ENCODE results near the gene PAXX. TPM values are rescaled to one million over a fixed set of nuclear protein-coding genes. Genes with fewer than 3 reads are reported as not detected.

PAXX gene, protein sequence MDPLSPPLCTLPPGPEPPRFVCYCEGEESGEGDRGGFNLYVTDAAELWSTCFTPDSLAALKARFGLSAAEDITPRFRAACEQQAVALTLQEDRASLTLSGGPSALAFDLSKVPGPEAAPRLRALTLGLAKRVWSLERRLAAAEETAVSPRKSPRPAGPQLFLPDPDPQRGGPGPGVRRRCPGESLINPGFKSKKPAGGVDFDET
- 10.0 and 11.5 TPM in 2 replicates for total RNA-seq

DNA sequence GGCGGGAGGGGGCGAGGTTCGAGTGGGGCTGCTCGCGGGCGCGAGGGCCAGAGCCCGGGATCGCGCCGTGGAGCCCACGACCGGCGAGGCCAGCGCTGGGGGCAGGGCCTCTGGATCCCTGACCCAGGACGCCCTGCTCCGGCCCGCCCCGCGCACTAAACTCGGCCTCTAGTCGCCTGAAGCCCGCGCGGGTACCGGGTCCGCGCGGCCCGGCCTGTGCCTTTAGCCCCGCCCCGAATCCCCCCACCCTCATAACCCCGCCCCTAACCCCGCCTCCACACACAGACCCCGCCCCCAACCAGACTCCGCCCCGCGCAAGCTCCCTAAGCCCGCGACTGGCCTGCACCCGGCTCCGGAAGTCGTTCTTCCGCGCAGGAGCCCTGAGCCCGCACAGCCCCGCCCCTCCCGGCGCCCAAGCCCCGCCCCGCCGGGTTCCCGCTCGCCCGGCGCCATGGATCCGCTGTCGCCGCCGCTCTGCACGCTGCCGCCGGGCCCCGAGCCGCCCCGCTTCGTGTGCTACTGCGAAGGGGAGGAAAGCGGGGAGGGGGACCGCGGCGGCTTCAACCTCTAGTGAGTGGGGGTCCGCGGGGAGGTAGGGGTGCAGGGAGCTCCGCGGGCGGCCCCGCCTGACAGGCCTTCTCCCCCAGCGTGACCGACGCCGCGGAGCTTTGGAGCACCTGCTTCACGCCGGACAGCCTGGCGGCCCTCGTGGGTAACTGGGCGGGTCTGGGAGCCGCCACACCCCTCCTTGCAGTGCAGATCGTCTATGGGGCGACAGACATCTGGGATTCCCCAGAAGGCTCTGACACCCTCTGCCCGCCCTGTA is at the start of gene PAXX:
TSS of gene PAXX (plus strand) at position 430 of the 826 bp plus-strand sequence. CDS start at position 452, 22 bp downstream.
- DNase-seq (ENCODE audit: low read depth) (peak; percentile 66), FAIRE-seq (no peak)
- H3K27me3 ChIP-seq (ENCODE audit: control insufficient read depth, insufficient read depth, low read length): no peaks in the 10 kb centered on the region
- H3K4me3 ChIP-seq (ENCODE audit: low read depth, low read length): peak within 1 kb of the TSS; percentile 62
- peaks cover 2% of the 10 kb centered on the region for H3K36me3 ChIP-seq (ENCODE audit: control insufficient read depth, insufficient read depth, low read length)
- TF ChIP-seq CTCF (IDR thresholded peaks at IDR 0.05; ENCODE audit: insufficient read depth, low read length, severe bottlenecking): no peak

DNA sequence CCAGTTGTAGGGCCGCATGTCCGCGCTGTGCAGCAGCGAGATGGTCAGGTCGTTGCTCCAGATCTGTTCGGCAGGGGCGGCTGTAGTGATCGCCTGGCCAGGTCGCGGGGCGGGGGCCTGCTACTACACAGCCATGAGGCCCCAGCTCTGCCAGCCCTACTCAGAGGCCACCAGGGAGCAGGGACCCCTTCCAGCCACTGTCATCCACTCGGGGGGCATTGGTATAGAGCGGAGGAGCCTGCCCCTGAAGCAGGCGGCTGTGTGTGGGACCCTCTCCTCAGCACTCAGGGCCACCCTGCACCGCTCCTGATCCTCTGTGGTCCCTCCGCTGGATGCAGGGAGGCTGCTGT is 49.4 kb upstream of the PAXX start:
- no peaks in the 10 kb centered on the region for H3K27me3 ChIP-seq (ENCODE audit: control insufficient read depth, insufficient read depth, low read length)
- peaks cover 21% of the 10 kb centered on the region for H3K36me3 ChIP-seq (ENCODE audit: control insufficient read depth, insufficient read depth, low read length)
- TF ChIP-seq CTCF (IDR thresholded peaks at IDR 0.05; ENCODE audit: insufficient read depth, low read length, severe bottlenecking): no peak
- no peak for FAIRE-seq
- DNase-seq (ENCODE audit: low read depth): no peak
- no peak overlapping the region for H3K4me3 ChIP-seq (ENCODE audit: low read depth, low read length)

GRCh38 chr9:136943291-136944211 is 48.7 kb upstream of the PAXX start:
- TF ChIP-seq CTCF (IDR thresholded peaks at IDR 0.05; ENCODE audit: insufficient read depth, low read length, severe bottlenecking): no peak
- Histone ChIP-seq H3K36me3 (ENCODE audit: control insufficient read depth, insufficient read depth, low read length) (peaks cover 21% of the 10 kb centered on the region), H3K27me3 (ENCODE audit: control insufficient read depth, insufficient read depth, low read length) (no peaks in the 10 kb centered on the region), H3K4me3 (ENCODE audit: low read depth, low read length) (peak overlapping the region; percentile 84)
- DNase-seq (ENCODE audit: low read depth): no peak
- FAIRE-seq: no peak

DNA sequence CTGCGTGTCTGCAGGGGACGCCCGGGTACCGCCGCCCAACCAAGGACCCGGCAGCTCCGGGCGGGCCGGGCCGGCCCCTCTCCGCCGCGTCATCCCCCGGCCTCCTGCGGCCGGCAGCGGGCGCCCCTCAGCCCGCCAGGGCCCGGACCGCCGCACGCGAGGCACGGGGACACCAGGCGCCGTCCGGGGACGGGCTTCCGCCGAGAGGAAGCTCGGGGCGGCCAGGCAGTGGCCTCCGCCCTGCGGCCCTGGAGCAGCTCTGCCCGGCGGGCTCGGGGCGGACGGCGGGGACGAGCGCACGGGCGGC is 48.1 kb upstream of the PAXX start:
- DNase-seq (ENCODE audit: low read depth) (no peak), FAIRE-seq (no peak)
- H3K4me3 ChIP-seq (ENCODE audit: low read depth, low read length): peak overlapping the region; percentile 84
- H3K27me3 ChIP-seq (ENCODE audit: control insufficient read depth, insufficient read depth, low read length): no peaks in the 10 kb centered on the region
- peaks cover 21% of the 10 kb centered on the region for H3K36me3 ChIP-seq (ENCODE audit: control insufficient read depth, insufficient read depth, low read length)
- no peak for TF ChIP-seq CTCF (IDR thresholded peaks at IDR 0.05; ENCODE audit: insufficient read depth, low read length, severe bottlenecking)

- peak within 1 kb of the TSS; percentile 84 for H3K4me3 ChIP-seq (ENCODE audit: low read depth, low read length)
- FAIRE-seq: no peak
- peaks cover 20% of the 10 kb centered on the region for H3K36me3 ChIP-seq (ENCODE audit: control insufficient read depth, insufficient read depth, low read length)
- H3K27me3 ChIP-seq (ENCODE audit: control insufficient read depth, insufficient read depth, low read length): no peaks in the 10 kb centered on the region
- peak; percentile 99 for TF ChIP-seq CTCF (IDR thresholded peaks at IDR 0.05; ENCODE audit: insufficient read depth, low read length, severe bottlenecking)
- peak; percentile 65 for DNase-seq (ENCODE audit: low read depth)
Observed at GRCh38 chr9:136944519-136945332, 47.5 kb upstream of the PAXX start, which contains the start of the genes C8G and FBXW5. TSS of gene C8G (plus strand) at chr9:136945243. CDS start at chr9:136945321, 78 bp downstream. TSS of gene FBXW5 (minus strand) at chr9:136944738. CDS start at chr9:136944083, 655 bp downstream.

Measured in bronchial epithelial cell (primary cell).